ENCODE data around the gene RASSF3.

Gene RASSF3

GRCh38 chr12:64701283-64701682 lies 91.0 kb downstream of the RASSF3 start:
- no peak overlapping the region for H3K27ac ChIP-seq (ENCODE audit: low read depth, low read length)

GRCh38 chr12:64706306-64706705 lies 96.0 kb downstream of the RASSF3 start:
- peaks cover 0 to 3% of the 10 kb centered on the region in 2 donors for H3K4me1 ChIP-seq (ENCODE audit: control insufficient read depth in 1 of 2, insufficient read depth in 2 of 2, low read length in 2 of 2)
- H3K27ac ChIP-seq (ENCODE audit: low read depth, low read length): no peak overlapping the region
- H3K9me3 ChIP-seq (ENCODE audit: control insufficient read depth in 1 of 2, low read length in 2 of 2): no peaks in the 10 kb centered on the region
- H3K9ac ChIP-seq (ENCODE audit: low read depth in 1 of 2, low read length in 2 of 2): no peak overlapping the region
- no peaks in the 10 kb centered on the region for H3K27me3 ChIP-seq (ENCODE audit: control insufficient read depth in 1 of 2, insufficient read depth in 2 of 2, low read length in 2 of 2)
- no peaks in the 10 kb centered on the region for H3K36me3 ChIP-seq (ENCODE audit: control insufficient read depth in 1 of 2, insufficient read depth in 2 of 2, low read length in 2 of 2)
- no peak overlapping the region for H3K4me3 ChIP-seq (ENCODE audit: low read depth in 1 of 2, low read length in 2 of 2)

More at GRCh38 chr12:64701283-64701682, 91.0 kb downstream of the RASSF3 start:
- H3K4me1 ChIP-seq (ENCODE audit: control insufficient read depth in 1 of 2, insufficient read depth in 2 of 2, low read length in 2 of 2): peaks cover 0 to 12% of the 10 kb centered on the region in 2 donors
- H3K4me3 ChIP-seq (ENCODE audit: low read depth in 1 of 2, low read length in 2 of 2): no peak overlapping the region
- H3K9ac ChIP-seq (ENCODE audit: low read depth in 1 of 2, low read length in 2 of 2): no peak overlapping the region
- H3K27me3 ChIP-seq (ENCODE audit: control insufficient read depth in 1 of 2, insufficient read depth in 2 of 2, low read length in 2 of 2): no peaks in the 10 kb centered on the region
- peaks cover 3 to 6% of the 10 kb centered on the region in 2 donors for H3K36me3 ChIP-seq (ENCODE audit: control insufficient read depth in 1 of 2, insufficient read depth in 2 of 2, low read length in 2 of 2)
- no peaks in the 10 kb centered on the region for H3K9me3 ChIP-seq (ENCODE audit: control insufficient read depth in 1 of 2, low read length in 2 of 2)

- no peak overlapping the region for H3K9ac ChIP-seq (ENCODE audit: low read depth in 1 of 2, low read length in 2 of 2)
- no peaks in the 10 kb centered on the region for H3K36me3 ChIP-seq (ENCODE audit: control insufficient read depth in 1 of 2, insufficient read depth in 2 of 2, low read length in 2 of 2)
- no peaks in the 10 kb centered on the region for H3K4me1 ChIP-seq (ENCODE audit: control insufficient read depth in 1 of 2, insufficient read depth in 2 of 2, low read length in 2 of 2)
- H3K27ac ChIP-seq (ENCODE audit: low read depth, low read length): no peak overlapping the region
- no peaks in the 10 kb centered on the region for H3K9me3 ChIP-seq (ENCODE audit: control insufficient read depth in 1 of 2, low read length in 2 of 2)
- H3K4me3 ChIP-seq (ENCODE audit: low read depth in 1 of 2, low read length in 2 of 2): no peak overlapping the region
- H3K27me3 ChIP-seq (ENCODE audit: control insufficient read depth in 1 of 2, insufficient read depth in 2 of 2, low read length in 2 of 2): no peaks in the 10 kb centered on the region
These were observed 96.6 kb downstream of the RASSF3 start for GRCh38 chr12:64706857-64707256.

- no peak overlapping the region for H3K4me3 ChIP-seq (ENCODE audit: low read depth in 1 of 2, low read length in 2 of 2)
- no peaks in the 10 kb centered on the region for H3K27me3 ChIP-seq (ENCODE audit: control insufficient read depth in 1 of 2, insufficient read depth in 2 of 2, low read length in 2 of 2)
- H3K36me3 ChIP-seq (ENCODE audit: control insufficient read depth in 1 of 2, insufficient read depth in 2 of 2, low read length in 2 of 2): no peaks in the 10 kb centered on the region
- H3K27ac ChIP-seq (ENCODE audit: low read depth, low read length): no peak overlapping the region
- H3K9ac ChIP-seq (ENCODE audit: low read depth in 1 of 2, low read length in 2 of 2): no peak overlapping the region
- no peaks in the 10 kb centered on the region for H3K4me1 ChIP-seq (ENCODE audit: control insufficient read depth in 1 of 2, insufficient read depth in 2 of 2, low read length in 2 of 2)
- H3K9me3 ChIP-seq (ENCODE audit: control insufficient read depth in 1 of 2, low read length in 2 of 2): no peaks in the 10 kb centered on the region
These were observed 97.1 kb downstream of the RASSF3 start for GRCh38 chr12:64707362-64707761.

- Histone ChIP-seq H3K4me1 (ENCODE audit: control insufficient read depth in 1 of 2, insufficient read depth in 2 of 2, low read length in 2 of 2) (no peaks in the 10 kb centered on the region), H3K27ac (ENCODE audit: low read depth, low read length) (no peak overlapping the region), H3K27me3 (ENCODE audit: control insufficient read depth in 1 of 2, insufficient read depth in 2 of 2, low read length in 2 of 2) (no peaks in the 10 kb centered on the region), H3K4me3 (ENCODE audit: low read depth in 1 of 2, low read length in 2 of 2) (no peak overlapping the region), H3K9me3 (ENCODE audit: control insufficient read depth in 1 of 2, low read length in 2 of 2) (no peaks in the 10 kb centered on the region), H3K36me3 (ENCODE audit: control insufficient read depth in 1 of 2, insufficient read depth in 2 of 2, low read length in 2 of 2) (no peaks in the 10 kb centered on the region), H3K9ac (ENCODE audit: low read depth in 1 of 2, low read length in 2 of 2) (no peak overlapping the region)
These were observed 97.6 kb downstream of the RASSF3 start for GRCh38 chr12:64707926-64708325.

GRCh38 chr12:64709429-64709828 lies 99.1 kb downstream of the RASSF3 start:
- no peaks in the 10 kb centered on the region for H3K9me3 ChIP-seq (ENCODE audit: control insufficient read depth in 1 of 2, low read length in 2 of 2)
- no peak overlapping the region for H3K4me3 ChIP-seq (ENCODE audit: low read depth in 1 of 2, low read length in 2 of 2)
- no peaks in the 10 kb centered on the region for H3K36me3 ChIP-seq (ENCODE audit: control insufficient read depth in 1 of 2, insufficient read depth in 2 of 2, low read length in 2 of 2)
- H3K27ac ChIP-seq (ENCODE audit: low read depth, low read length): no peak overlapping the region
- no peaks in the 10 kb centered on the region for H3K27me3 ChIP-seq (ENCODE audit: control insufficient read depth in 1 of 2, insufficient read depth in 2 of 2, low read length in 2 of 2)
- no peak overlapping the region for H3K9ac ChIP-seq (ENCODE audit: low read depth in 1 of 2, low read length in 2 of 2)
- no peaks in the 10 kb centered on the region for H3K4me1 ChIP-seq (ENCODE audit: control insufficient read depth in 1 of 2, insufficient read depth in 2 of 2, low read length in 2 of 2)

- Histone ChIP-seq H3K9me3 (ENCODE audit: control insufficient read depth in 1 of 2, low read length in 2 of 2) (no peaks in the 10 kb centered on the region), H3K4me1 (ENCODE audit: control insufficient read depth in 1 of 2, insufficient read depth in 2 of 2, low read length in 2 of 2) (no peaks in the 10 kb centered on the region), H3K36me3 (ENCODE audit: control insufficient read depth in 1 of 2, insufficient read depth in 2 of 2, low read length in 2 of 2) (peaks cover 9 to 27% of the 10 kb centered on the region in 2 donors), H3K4me3 (ENCODE audit: low read depth in 1 of 2, low read length in 2 of 2) (no peak overlapping the region), H3K9ac (ENCODE audit: low read depth in 1 of 2, low read length in 2 of 2) (no peak overlapping the region), H3K27ac (ENCODE audit: low read depth, low read length) (no peak overlapping the region), H3K27me3 (ENCODE audit: control insufficient read depth in 1 of 2, insufficient read depth in 2 of 2, low read length in 2 of 2) (no peaks in the 10 kb centered on the region)
These were observed 103.1 kb downstream of the RASSF3 start for GRCh38 chr12:64713376-64713775.

GRCh38 chr12:64714551-64714968 lies 104.3 kb downstream of the RASSF3 start:
- Histone ChIP-seq H3K9ac (ENCODE audit: low read depth in 1 of 2, low read length in 2 of 2) (no peak overlapping the region), H3K36me3 (ENCODE audit: control insufficient read depth in 1 of 2, insufficient read depth in 2 of 2, low read length in 2 of 2) (peaks cover 12 to 29% of the 10 kb centered on the region in 2 donors), H3K4me1 (ENCODE audit: control insufficient read depth in 1 of 2, insufficient read depth in 2 of 2, low read length in 2 of 2) (no peaks in the 10 kb centered on the region), H3K27ac (ENCODE audit: low read depth, low read length) (peak overlapping the region; percentile 3), H3K4me3 (ENCODE audit: low read depth in 1 of 2, low read length in 2 of 2) (no peak overlapping the region), H3K9me3 (ENCODE audit: control insufficient read depth in 1 of 2, low read length in 2 of 2) (no peaks in the 10 kb centered on the region), H3K27me3 (ENCODE audit: control insufficient read depth in 1 of 2, insufficient read depth in 2 of 2, low read length in 2 of 2) (no peaks in the 10 kb centered on the region)

- Histone ChIP-seq H3K36me3 (ENCODE audit: control insufficient read depth in 1 of 2, insufficient read depth in 2 of 2, low read length in 2 of 2) (peaks cover 19 to 47% of the 10 kb centered on the region in 2 donors), H3K27ac (ENCODE audit: low read depth, low read length) (no peak overlapping the region)
These were observed 106.1 kb downstream of the RASSF3 start for GRCh38 chr12:64716371-64716770.

GRCh38 chr12:64716839-64717455 lies 106.7 kb downstream of the RASSF3 start:
- Histone ChIP-seq H3K9me3 (ENCODE audit: control insufficient read depth in 1 of 2, low read length in 2 of 2) (no peaks in the 10 kb centered on the region), H3K27ac (ENCODE audit: low read depth, low read length) (no peak overlapping the region), H3K4me3 (ENCODE audit: low read depth in 1 of 2, low read length in 2 of 2) (no peak overlapping the region), H3K9ac (ENCODE audit: low read depth in 1 of 2, low read length in 2 of 2) (no peak overlapping the region), H3K27me3 (ENCODE audit: control insufficient read depth in 1 of 2, insufficient read depth in 2 of 2, low read length in 2 of 2) (no peaks in the 10 kb centered on the region), H3K4me1 (ENCODE audit: control insufficient read depth in 1 of 2, insufficient read depth in 2 of 2, low read length in 2 of 2) (no peaks in the 10 kb centered on the region), H3K36me3 (ENCODE audit: control insufficient read depth in 1 of 2, insufficient read depth in 2 of 2, low read length in 2 of 2) (peaks cover 19 to 52% of the 10 kb centered on the region in 2 donors)

More at GRCh38 chr12:64716371-64716770, 106.1 kb downstream of the RASSF3 start:
- no peaks in the 10 kb centered on the region for H3K9me3 ChIP-seq (ENCODE audit: control insufficient read depth in 1 of 2, low read length in 2 of 2)
- H3K4me1 ChIP-seq (ENCODE audit: control insufficient read depth in 1 of 2, insufficient read depth in 2 of 2, low read length in 2 of 2): no peaks in the 10 kb centered on the region
- H3K27me3 ChIP-seq (ENCODE audit: control insufficient read depth in 1 of 2, insufficient read depth in 2 of 2, low read length in 2 of 2): no peaks in the 10 kb centered on the region
- no peak overlapping the region for H3K4me3 ChIP-seq (ENCODE audit: low read depth in 1 of 2, low read length in 2 of 2)
- H3K9ac ChIP-seq (ENCODE audit: low read depth in 1 of 2, low read length in 2 of 2): no peak overlapping the region

Measured in duodenal mucosa (tissue), 2 donors.